Panc1 (cell line): Measurements from ENCODE around the gene REC114. TPM values are rescaled to one million over a fixed set of nuclear protein-coding genes. Genes with fewer than 3 reads are reported as not detected.
"Not testable (repeated sequence)": the region's sequence is repeated elsewhere in the genome, so short reads cannot be mapped to it uniquely, and the experiment has no call there.

Experiments
- ATAC-seq: fragments of 200-7000 bp; cut with Tn5 transposase; 2 replicates; pipeline ENCODE4 v1.9.1; 2020; ENCODE audit warnings: mild to moderate bottlenecking, moderate library complexity
- BruUV-seq: library from RNA; stranded (reverse); fragments of 400-500 nt; replicated peaks from 2 replicates; lab custom pipeline; 2021; lab: Mats Ljungman, UMichigan
- CTCF ChIA-PET: fragments of 300-600 bp; sonication (Branson Sonifier 250); formaldehyde crosslinking; loops from one replicate; lab custom pipeline; 2022; ENCODE audit warnings: antibody characterized with exemption; lab: Charles Lee
- POLR2A ChIA-PET: fragments of 300-600 bp; sonication (Branson Sonifier 250); formaldehyde crosslinking; loops from one replicate; lab custom pipeline; 2022; ENCODE audit warnings: antibody characterized with exemption; lab: Charles Lee
- DNase-seq: peaks from one replicate; pipeline ENCODE4 v3.0.0-alpha.2; 2010; ENCODE audit warnings: low read depth, low spot score
- H3K27ac ChIP-seq: 2 replicates; pipeline ENCODE4 v1.5.1; 2011; ENCODE audit warnings: mild to moderate bottlenecking, low read length, inconsistent platforms
- H3K27me3 ChIP-seq: fragments of 200-500 bp; sonication (Bioruptor generic); 2 replicates; pipeline ENCODE4 v1.6.0; 2014; ENCODE audit warnings: low read length, inconsistent platforms; ENCODE audit not compliant: control insufficient read depth, insufficient read depth
- H3K36me3 ChIP-seq: fragments of 200-500 bp; sonication (Bioruptor generic); 2 replicates; pipeline ENCODE4 v1.5.1; 2014; ENCODE audit warnings: inconsistent platforms, mild to moderate bottlenecking, low read length, moderate library complexity; ENCODE audit not compliant: control insufficient read depth, insufficient read depth
- H3K4me1 ChIP-seq: 2 replicates; pipeline ENCODE4 v1.5.1; 2011; ENCODE audit warnings: inconsistent platforms, mild to moderate bottlenecking, low read length, moderate library complexity; ENCODE audit not compliant: control insufficient read depth, insufficient read depth
- H3K4me3 ChIP-seq, 2 experiments: 2 replicates each; pipeline ENCODE4 v1.5.1; 2011 to 2012; ENCODE audit warnings: low read depth in 2 of 2, low read length in 2 of 2, mild to moderate bottlenecking in 2 of 2, inconsistent platforms in 1 of 2, moderate library complexity in 1 of 2
- H3K9me3 ChIP-seq: fragments of 200-500 bp; sonication (Bioruptor generic); 2 replicates; pipeline ENCODE4 v1.5.1; 2014; ENCODE audit warnings: low read depth, mild to moderate bottlenecking, inconsistent platforms, low read length, moderate library complexity; ENCODE audit not compliant: control insufficient read depth, insufficient read depth
- CTCF ChIP-seq: fragments of 450-650 bp; IDR thresholded peaks from 2 replicates; pipeline ENCODE4 v1.5.1; 2017; ENCODE audit warnings: mild to moderate bottlenecking
- POLR2AphosphoS5 ChIP-seq: IDR thresholded peaks from 2 replicates; pipeline ENCODE4 v1.6.1; 2012; ENCODE audit warnings: mild to moderate bottlenecking, low read depth, low read length, moderate library complexity
- REST ChIP-seq, 2 experiments: IDR thresholded peaks; 2 replicates each; pipeline ENCODE4 v1.6.1; 2011 to 2012; ENCODE audit warnings: low read depth in 2 of 2, control low read depth in 1 of 2, low read length in 1 of 2, mild to moderate bottlenecking in 1 of 2, moderate library complexity in 1 of 2; ENCODE audit not compliant: insufficient read depth in 1 of 2
- SIN3A ChIP-seq: IDR thresholded peaks from 2 replicates; pipeline ENCODE4 v1.6.1; 2012; ENCODE audit warnings: low read depth, mild to moderate bottlenecking, low read length, moderate library complexity, borderline replicate concordance; ENCODE audit not compliant: insufficient read depth
- TCF7L2 ChIP-seq: IDR thresholded peaks from 2 replicates; pipeline ENCODE4 v1.6.1; 2011; ENCODE audit warnings: mild to moderate bottlenecking, low read depth, low read length, inconsistent platforms
- in situ Hi-C: cut with HindIII; loops from 2 replicates; pipeline ENCODE4 v1.10.0; 2016; ENCODE audit warnings: low sequenced_read_pairs, low pct_unique_long_range_greater_than_20kb
- intact Hi-C: fragments of 100-400 bp; cut with micrococcal nuclease; formaldehyde crosslinking; loops from one replicate; pipeline ENCODE4 v1.10.0; 2022; ENCODE audit not compliant: unreplicated experiment
- total RNA-seq: library from RNA; stranded (reverse); gene quantifications from one replicate; pipeline ENCODE4 v1.2.1, GENCODE V29; 2021; ENCODE audit not compliant: unreplicated experiment

REC114 gene
- total RNA-seq, 1 experiment from 2014 or later: not detected

DNA sequence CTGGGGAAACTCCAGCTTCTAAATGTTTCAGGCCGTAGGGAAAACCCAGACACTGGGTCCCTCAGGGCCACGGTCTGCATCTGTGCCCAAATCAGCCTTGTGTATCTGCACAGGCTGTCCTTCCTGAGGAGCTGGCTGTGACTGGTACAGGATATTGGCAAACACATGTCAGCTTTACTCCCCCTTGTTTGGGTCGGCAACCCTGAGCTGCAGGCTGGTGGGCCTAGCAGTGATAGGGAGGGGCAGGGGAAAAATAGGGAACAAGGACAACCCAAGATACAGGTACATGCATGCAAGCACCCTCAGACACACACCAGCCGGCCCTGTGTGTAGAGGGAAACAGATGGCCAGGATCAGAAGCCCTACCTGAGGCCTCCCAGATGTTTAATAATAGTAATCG, 45.5 kb upstream of the REC114 start:
- ChIA-PET CTCF (no interaction called here), POLR2A (no interaction called here)
- ATAC-seq (no peak), DNase-seq (no peak)
- TF ChIP-seq REST (IDR thresholded peaks at IDR 0.05; ENCODE audit: insufficient read depth in 1 of 2, low read depth in 2 of 2, low read length in 1 of 2): no peak
- TF ChIP-seq TCF7L2: no peak
- no peak for TF ChIP-seq POLR2AphosphoS5
- no peak for TF ChIP-seq CTCF
- no peak for TF ChIP-seq SIN3A
- Histone ChIP-seq H3K9me3 (no peaks in the 10 kb centered on the region), H3K27me3 (no peaks in the 10 kb centered on the region; the same call in 1 of the 2 replicates), H3K4me1 (no peaks in the 10 kb centered on the region), H3K36me3 (no peaks in the 10 kb centered on the region), H3K27ac (no peak overlapping the region), H3K4me3 (no peak overlapping the region)
- in situ Hi-C loops (no loop called here), intact Hi-C loops (no loop called here)
- BruUV-seq: no TSS peak

DNA sequence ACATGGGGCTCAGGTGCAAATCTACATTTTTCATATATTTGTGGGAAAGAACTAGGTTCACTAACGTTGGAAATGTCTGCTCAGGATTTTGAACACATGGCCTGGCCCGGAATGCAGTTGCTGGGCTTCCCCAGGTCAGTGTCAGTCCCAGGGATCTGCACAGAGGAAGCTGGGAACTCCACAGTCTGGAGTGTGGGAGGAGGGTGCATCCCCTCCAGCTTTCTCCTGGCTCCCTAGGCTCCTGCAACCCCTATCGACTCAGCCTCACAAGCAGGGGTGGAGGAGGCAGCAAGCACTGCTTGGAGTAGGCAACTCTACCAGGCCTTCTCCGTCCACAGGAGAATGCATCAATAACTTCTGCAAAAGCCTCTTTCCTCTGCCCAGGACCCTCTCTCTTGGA, 44.1 kb upstream of the REC114 start:
- no peak overlapping the region for H3K27ac ChIP-seq
- DNase-seq: no peak
- no peak for TF ChIP-seq TCF7L2
- no peak for TF ChIP-seq CTCF
- TF ChIP-seq REST (IDR thresholded peaks at IDR 0.05; ENCODE audit: insufficient read depth in 1 of 2, low read depth in 2 of 2, low read length in 1 of 2): no peak
- no peak for TF ChIP-seq SIN3A
- TF ChIP-seq POLR2AphosphoS5: no peak
- in situ Hi-C loops: no loop called here
- no peaks in the 10 kb centered on the region for H3K27me3 ChIP-seq
- BruUV-seq: no TSS peak
- ChIA-PET CTCF (no interaction called here), POLR2A (no interaction called here)
- H3K36me3 ChIP-seq: no peaks in the 10 kb centered on the region
- intact Hi-C loops: no loop called here
- no peak for ATAC-seq
- H3K4me3 ChIP-seq: no peak overlapping the region
- no peaks in the 10 kb centered on the region for H3K9me3 ChIP-seq
- H3K4me1 ChIP-seq: no peaks in the 10 kb centered on the region

DNA sequence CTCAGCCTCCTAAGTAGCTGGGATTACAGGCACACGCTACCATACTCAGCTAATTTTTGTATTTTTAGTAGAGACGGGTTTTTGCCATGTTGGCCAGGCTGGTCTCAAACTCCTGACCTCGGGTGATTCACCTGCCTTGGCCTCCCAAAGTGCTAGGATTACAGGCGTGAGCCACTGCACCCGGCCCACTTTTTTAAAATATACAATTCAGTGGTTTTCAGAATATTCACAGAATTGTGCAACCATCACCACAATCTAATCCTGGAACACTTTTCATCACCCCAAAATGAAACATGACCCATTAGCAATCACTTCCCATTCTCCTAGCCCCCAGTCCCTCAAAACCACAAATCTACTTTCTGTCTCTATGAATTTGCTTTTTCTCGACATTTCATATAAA, 42.7 kb upstream of the REC114 start:
- BruUV-seq, intact Hi-C loops, H3K36me3 ChIP-seq, in situ Hi-C loops, H3K4me1 ChIP-seq, H3K4me3 ChIP-seq, ATAC-seq, H3K27ac ChIP-seq, H3K27me3 ChIP-seq, H3K9me3 ChIP-seq, POLR2A ChIA-PET, DNase-seq, CTCF ChIA-PET: not testable (repeated sequence)
